ENCODE measurements around the gene PCP4. TPM values are rescaled to one million over a fixed set of nuclear protein-coding genes. Genes with fewer than 3 reads are reported as not detected.

The PCP4 gene
- polyA plus RNA-seq, 1 donor from 2014 or later = not detected

DNA sequence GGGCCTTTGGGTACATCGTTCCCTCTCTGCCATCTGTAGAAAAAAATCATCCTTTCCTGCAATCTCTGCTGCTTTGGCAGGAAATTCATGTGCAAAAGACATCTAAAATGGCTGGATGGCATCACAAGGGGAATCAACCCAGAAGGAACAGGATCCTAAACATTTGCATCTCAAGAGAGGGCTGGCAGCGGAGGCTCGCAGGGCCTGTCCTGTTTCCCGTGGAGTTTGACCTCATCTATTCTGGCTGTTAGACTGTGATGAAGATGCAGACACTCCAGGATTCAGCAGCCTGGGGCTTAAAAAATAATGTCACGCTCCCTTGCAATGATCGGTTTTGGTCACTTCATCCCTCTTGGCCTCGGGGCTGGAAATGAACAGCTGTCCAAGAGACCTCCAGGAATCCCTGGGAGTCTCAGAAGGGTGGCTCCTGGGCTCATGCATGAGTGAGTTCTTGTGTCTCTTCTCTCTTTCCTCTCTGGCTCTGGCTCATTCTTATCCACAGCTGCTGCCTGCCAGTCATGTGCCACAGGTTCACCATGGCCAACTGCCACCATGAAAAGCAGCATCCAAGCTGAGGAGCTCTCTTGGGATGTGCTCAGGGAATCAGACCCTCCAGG lies 16.1 kb upstream of the PCP4 start:
- peaks cover 3 to 15% (median 7%) of the 10 kb centered on the region in 3 donors for H3K9me3 Mint-ChIP-seq
- H3K4me1 Mint-ChIP-seq = no peaks in the 10 kb centered on the region
- no peak overlapping the region for H3K4me3 Mint-ChIP-seq
- no peaks in the 10 kb centered on the region for H3K27me3 Mint-ChIP-seq
- no peaks in the 10 kb centered on the region for H3K36me3 Mint-ChIP-seq
- no peak overlapping the region for H3K27ac Mint-ChIP-seq

DNA sequence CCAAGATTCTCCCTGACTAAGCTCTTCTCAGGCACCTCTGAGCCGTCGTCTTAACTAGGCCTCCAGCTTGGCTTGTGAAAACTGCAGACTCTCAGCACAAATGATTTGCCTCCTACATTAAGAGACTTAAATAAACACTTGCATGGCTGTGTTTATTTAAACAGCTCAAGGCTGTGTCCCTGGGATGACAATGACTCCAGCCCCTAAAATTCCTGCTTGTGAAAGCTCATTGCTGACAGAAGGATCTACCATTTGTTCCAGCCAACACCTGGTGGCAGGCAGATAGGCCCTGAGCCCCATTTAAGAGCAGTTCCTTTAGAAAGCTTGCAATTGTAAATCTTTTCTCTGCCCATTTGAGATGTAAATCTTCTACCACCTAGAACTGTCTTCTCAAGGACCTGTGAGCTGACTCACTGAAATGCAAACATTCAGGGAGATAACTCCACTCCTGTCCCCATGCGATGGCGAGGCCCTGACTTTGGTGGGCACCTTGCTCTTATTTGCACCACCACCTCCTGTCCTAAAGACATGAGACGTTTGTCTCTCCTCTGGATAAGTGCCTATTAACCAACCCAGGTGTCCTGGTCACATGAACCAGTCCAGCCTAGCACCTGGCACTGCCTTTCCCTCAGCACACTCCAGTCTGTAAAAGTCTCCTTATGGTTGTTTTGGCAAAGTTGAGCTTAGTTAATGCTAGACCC lies 15.1 kb upstream of the PCP4 start:
- peaks cover 3 to 17% (median 3%) of the 10 kb centered on the region in 3 donors for H3K9me3 Mint-ChIP-seq
- no peaks in the 10 kb centered on the region for H3K36me3 Mint-ChIP-seq
- no peaks in the 10 kb centered on the region for H3K27me3 Mint-ChIP-seq
- no peaks in the 10 kb centered on the region for H3K4me1 Mint-ChIP-seq
- H3K4me3 Mint-ChIP-seq = no peak overlapping the region
- no peak overlapping the region for H3K27ac Mint-ChIP-seq

DNA sequence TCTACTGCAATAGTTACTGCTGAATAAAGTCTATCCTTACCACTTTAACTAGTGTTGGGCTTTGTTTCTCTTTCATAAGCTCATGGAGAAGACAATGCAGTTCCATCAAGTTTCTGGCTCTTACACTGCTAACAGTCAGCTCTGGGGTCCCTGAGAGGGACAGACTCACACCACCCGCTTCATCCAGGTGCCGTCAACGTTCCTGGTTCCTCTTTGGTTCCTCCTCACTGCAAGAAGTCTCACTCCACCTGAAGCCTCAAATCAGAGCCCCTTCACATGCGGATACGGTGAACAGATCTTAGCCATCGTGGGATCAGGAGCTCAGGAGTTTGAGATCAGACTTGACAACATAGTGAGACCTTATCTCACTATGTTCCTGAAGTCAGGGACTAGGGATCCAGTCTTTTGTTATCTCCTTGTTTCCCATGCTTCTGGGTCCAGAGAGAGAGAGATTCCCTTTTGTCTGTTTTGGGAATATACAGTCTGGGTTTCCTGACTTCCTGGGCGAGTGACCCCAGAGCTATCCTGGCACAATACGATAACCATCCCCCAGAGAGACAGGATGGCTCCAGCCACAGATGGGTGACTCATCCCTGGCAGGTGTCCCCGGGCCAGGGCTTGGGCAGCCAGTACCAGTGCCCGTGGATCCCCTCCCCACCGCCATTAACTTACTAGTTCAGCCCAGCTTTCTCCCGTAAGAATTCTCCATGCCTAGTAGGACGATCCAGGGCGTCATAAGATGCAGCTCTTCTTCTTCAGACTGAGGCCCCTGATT lies 14.3 kb upstream of the PCP4 start:
- no peak overlapping the region for H3K4me3 Mint-ChIP-seq
- H3K4me1 Mint-ChIP-seq = no peaks in the 10 kb centered on the region
- peaks cover 3 to 18% (median 3%) of the 10 kb centered on the region in 3 donors for H3K9me3 Mint-ChIP-seq
- H3K27ac Mint-ChIP-seq = no peak overlapping the region
- H3K36me3 Mint-ChIP-seq = no peaks in the 10 kb centered on the region
- no peaks in the 10 kb centered on the region for H3K27me3 Mint-ChIP-seq

DNA sequence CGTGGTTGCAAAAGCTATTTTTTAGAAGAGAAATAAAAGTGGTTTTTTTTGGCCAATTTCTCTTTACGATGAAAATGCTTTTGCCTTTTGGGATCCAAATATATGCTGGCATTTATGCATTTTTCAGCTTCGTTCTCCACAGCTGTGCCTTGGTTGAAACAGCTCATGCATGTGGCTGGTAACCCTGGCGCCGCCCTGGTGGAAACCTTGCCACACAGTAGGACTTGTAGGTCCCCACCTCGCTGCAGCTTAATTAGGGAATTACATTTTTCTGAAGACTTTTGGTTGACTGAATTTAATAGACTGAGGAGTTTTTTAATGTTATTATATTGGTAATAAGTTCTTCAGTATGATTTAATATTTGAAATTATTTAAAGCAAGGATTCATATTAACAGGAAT lies 12.7 kb upstream of the PCP4 start:
- H3K27me3 Mint-ChIP-seq = no peaks in the 10 kb centered on the region
- H3K27ac Mint-ChIP-seq = no peak overlapping the region
- peaks cover 3 to 13% (median 6%) of the 10 kb centered on the region in 3 donors for H3K9me3 Mint-ChIP-seq
- H3K4me3 Mint-ChIP-seq = no peak overlapping the region
- H3K36me3 Mint-ChIP-seq = no peaks in the 10 kb centered on the region
- no peaks in the 10 kb centered on the region for H3K4me1 Mint-ChIP-seq

DNA sequence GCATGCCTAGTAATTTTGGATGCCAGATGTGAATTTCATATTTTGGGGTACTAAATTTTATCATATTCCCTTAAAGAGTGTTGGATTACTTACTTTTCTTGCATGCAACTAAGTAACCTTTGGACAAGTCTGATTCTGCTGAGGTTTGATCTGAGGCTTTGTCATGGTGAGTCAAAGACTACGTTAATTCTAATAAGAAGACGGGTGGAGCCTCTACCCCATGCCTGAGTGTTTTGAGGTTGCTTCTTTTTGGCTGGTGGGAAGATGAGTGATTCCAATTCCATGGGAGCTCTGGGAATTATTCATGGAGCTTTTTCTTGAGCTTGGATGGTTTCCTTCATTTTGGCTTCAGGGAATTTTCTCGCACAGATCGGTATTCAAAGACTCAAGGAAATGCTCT lies 11.6 kb upstream of the PCP4 start:
- no peaks in the 10 kb centered on the region for H3K4me1 Mint-ChIP-seq
- H3K9me3 Mint-ChIP-seq = peaks cover 6 to 13% (median 7%) of the 10 kb centered on the region in 3 donors
- no peak overlapping the region for H3K27ac Mint-ChIP-seq
- H3K36me3 Mint-ChIP-seq = no peaks in the 10 kb centered on the region
- no peak overlapping the region for H3K4me3 Mint-ChIP-seq
- no peaks in the 10 kb centered on the region for H3K27me3 Mint-ChIP-seq

DNA sequence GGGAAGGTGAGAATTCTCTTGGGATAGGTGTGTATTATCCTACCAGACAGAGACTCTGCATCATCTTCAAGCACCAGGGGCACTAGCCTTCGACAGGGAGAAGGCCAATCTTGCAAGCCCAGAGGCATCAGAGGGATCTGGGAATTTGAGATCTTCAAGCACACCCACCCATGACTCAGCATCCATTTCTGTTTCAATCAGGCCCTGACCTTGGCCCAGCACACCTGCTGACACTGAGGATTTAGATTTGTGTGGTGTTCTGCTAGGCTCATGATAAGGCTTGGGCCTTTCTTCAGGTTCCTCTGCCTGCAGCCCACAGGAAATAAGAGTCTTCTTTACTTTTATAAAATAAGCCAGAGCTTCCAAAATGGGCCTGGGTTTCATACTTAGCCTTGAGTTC lies 6.6 kb upstream of the PCP4 start:
- H3K27ac Mint-ChIP-seq = no peak overlapping the region
- H3K4me3 Mint-ChIP-seq = no peak overlapping the region
- H3K27me3 Mint-ChIP-seq = no peaks in the 10 kb centered on the region
- peaks cover 3 to 6% (median 5%) of the 10 kb centered on the region in 3 donors for H3K9me3 Mint-ChIP-seq
- no peaks in the 10 kb centered on the region for H3K36me3 Mint-ChIP-seq
- no peaks in the 10 kb centered on the region for H3K4me1 Mint-ChIP-seq

DNA sequence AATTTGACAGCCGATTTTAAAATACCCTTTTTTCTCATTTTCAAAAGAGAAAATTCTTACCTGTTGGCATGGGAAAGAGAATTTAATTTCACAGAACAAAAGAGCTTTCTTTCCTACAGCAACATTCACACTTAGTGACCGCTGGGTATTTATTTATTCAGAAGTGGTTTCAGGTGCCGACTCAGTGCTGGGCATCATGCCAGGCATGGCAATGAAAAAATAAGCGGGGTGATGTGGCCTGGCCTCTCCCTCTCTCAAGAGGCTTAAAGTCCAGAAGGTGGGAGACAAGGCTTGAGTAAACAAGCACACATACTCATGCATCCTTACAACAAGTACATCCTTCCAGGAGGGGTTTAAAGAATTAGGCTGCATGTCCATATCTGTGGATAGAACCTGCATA lies 4.1 kb upstream of the PCP4 start:
- no peaks in the 10 kb centered on the region for H3K36me3 Mint-ChIP-seq
- no peak overlapping the region for H3K27ac Mint-ChIP-seq
- H3K4me1 Mint-ChIP-seq = no peaks in the 10 kb centered on the region
- H3K27me3 Mint-ChIP-seq = no peaks in the 10 kb centered on the region
- H3K9me3 Mint-ChIP-seq = peaks cover 0 to 5% (median 3%) of the 10 kb centered on the region in 3 donors
- H3K4me3 Mint-ChIP-seq = no peak overlapping the region

DNA sequence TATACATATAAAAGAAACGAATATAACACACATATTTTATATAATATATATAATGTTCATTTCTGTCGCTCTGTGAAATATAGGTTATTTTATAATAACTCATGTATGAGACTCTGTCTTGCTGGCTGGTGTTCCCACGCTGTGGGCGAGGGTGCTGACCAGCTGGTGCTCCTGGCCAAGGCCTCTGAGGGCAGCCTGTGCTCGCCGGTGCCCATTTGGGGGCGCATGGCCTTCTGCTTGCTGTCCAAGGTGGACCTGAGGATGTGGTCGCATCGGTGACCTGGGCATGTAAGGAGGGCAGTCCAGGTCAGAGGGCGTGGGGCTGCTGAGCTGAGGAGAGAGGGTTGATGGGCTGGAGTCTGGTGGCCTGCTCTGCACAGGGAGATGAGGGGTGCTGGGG lies 1.1 kb upstream of the PCP4 start:
- no peaks in the 10 kb centered on the region for H3K36me3 Mint-ChIP-seq
- no peaks in the 10 kb centered on the region for H3K27me3 Mint-ChIP-seq
- H3K9me3 Mint-ChIP-seq = peaks cover 0 to 2% (median 0%) of the 10 kb centered on the region in 3 donors
- H3K4me3 Mint-ChIP-seq = no peak overlapping the region
- no peaks in the 10 kb centered on the region for H3K4me1 Mint-ChIP-seq
- no peak overlapping the region for H3K27ac Mint-ChIP-seq

DNA sequence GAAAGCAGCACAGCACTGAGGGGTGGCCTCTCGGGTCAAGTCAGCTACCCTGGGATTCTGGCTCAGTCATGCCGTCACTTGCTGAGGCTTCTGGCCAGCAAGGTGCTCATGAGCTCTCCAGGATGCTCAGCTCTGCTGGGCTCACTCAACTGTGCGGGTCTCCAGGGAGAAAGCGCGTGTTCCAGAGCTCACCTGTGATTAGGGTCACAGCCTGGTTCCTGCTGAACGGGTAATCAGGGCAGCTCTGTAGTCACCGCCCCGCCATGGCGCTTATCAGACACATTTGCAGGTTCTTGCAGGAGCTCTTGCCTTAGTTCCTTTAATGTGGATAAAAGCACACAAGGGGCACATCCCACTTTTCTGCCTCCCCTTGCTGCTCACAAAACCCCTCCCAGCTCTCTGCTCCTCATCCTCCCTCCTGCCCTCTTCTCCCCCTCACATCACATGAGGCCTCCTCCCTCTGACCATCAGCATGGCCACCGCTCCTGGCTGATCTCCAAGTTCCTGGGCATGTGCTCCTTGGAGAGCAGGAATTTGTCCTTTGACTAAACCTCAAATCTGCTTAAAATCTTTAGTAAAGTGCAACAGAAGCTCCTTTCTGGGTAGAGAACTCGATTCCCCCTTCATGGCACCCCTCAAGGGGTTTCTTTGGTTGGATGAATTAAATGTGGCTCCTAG lies 2.0 kb downstream of the PCP4 start:
- H3K9me3 Mint-ChIP-seq = peaks cover 0 to 7% (median 2%) of the 10 kb centered on the region in 3 donors
- H3K36me3 Mint-ChIP-seq = no peaks in the 10 kb centered on the region
- no peak overlapping the region for H3K4me3 Mint-ChIP-seq
- no peak overlapping the region for H3K27ac Mint-ChIP-seq
- no peaks in the 10 kb centered on the region for H3K4me1 Mint-ChIP-seq
- no peaks in the 10 kb centered on the region for H3K27me3 Mint-ChIP-seq

DNA sequence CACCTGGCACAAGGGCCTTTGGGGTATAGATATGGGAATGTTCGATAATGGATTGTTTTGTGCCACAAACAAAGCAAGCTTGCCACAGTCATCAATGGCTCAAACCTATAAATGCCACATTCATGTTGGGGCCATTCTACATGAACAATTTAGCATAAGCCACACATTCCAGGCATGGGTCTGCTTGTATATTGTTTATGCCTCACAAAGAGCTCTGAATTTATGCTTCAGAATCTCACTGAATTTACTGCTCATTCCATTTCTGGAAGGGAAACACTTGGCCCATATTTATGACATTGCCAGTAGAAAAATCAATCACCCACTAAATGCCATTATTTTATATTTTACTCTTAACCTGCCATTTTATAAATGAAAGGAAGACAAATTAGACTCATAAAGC lies 6.4 kb downstream of the PCP4 start:
- Mint-ChIP-seq H3K36me3 (peaks cover 2% of the 10 kb centered on the region), H3K9me3 (peaks cover 0 to 11% (median 2%) of the 10 kb centered on the region in 3 donors), H3K4me1 (no peaks in the 10 kb centered on the region), H3K4me3 (no peak overlapping the region), H3K27ac (no peak overlapping the region), H3K27me3 (no peaks in the 10 kb centered on the region)

DNA sequence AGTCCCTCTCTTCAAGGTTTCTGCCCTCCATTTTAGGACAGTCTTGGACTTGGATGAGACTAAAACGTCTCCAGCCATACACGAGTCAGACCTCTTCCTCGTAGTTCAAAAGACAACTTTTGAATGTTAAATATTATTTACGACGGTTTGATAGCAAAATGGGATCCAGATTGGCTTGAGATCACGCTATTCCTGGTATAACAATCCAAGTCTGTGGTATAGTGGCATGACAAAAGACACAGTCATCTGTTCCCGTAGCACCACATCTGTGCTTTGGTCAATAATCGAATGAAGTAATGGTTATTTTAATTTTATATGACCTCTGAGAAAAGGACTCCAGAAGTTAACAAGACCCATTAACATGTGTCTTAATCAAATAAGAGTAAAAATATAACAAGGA lies 7.0 kb downstream of the PCP4 start:
- Mint-ChIP-seq H3K27me3 (no peaks in the 10 kb centered on the region), H3K36me3 (peaks cover 2% of the 10 kb centered on the region), H3K4me1 (no peaks in the 10 kb centered on the region), H3K4me3 (no peak overlapping the region), H3K9me3 (peaks cover 0 to 11% (median 2%) of the 10 kb centered on the region in 3 donors), H3K27ac (no peak overlapping the region)

DNA sequence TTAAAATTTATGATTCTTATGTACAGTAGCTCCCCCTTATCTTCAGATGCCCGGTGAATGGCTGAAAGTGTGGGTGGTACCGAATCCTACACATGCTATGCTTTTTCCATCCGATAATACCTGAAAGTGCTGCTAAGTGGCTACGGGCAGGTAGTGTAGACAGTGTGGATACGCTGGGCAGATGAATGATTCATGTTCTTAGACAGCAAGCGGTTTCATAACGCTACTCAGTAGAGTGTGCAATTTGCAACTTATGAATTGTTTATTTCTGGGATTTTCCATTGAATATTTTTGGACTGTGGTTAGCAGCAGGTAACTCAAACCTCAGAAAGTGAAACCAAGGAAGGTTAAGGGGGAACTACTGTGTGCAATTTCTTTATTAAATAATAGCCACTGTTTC lies 7.5 kb downstream of the PCP4 start:
- Mint-ChIP-seq H3K9me3 (peaks cover 0 to 11% (median 2%) of the 10 kb centered on the region in 3 donors), H3K36me3 (peaks cover 2% of the 10 kb centered on the region), H3K4me1 (no peaks in the 10 kb centered on the region), H3K27me3 (no peaks in the 10 kb centered on the region), H3K27ac (no peak overlapping the region), H3K4me3 (no peak overlapping the region)

DNA sequence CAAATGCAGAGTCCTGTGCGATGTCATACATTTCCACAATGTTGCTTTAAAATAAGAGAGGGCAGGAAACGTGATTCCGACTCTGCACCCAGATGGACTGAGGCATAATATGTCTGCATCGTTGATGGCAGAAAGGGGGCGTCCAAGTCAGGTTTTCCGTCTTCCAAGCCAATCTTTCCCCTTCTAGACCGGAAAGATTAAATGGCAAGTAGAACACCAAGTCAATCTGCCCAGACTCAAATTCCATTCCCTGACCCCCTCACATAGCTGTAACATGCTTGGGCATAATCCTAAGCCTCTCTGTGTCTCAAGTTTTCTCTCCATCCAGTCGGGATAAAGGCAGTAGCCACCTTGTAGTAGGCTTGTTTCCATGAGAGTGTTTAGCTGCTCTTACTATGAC lies 14.4 kb downstream of the PCP4 start:
- no peaks in the 10 kb centered on the region for H3K4me1 Mint-ChIP-seq
- H3K27ac Mint-ChIP-seq = no peak overlapping the region
- peaks cover 0 to 3% (median 3%) of the 10 kb centered on the region in 3 donors for H3K9me3 Mint-ChIP-seq
- H3K27me3 Mint-ChIP-seq = no peaks in the 10 kb centered on the region
- H3K36me3 Mint-ChIP-seq = no peaks in the 10 kb centered on the region
- no peak overlapping the region for H3K4me3 Mint-ChIP-seq

DNA sequence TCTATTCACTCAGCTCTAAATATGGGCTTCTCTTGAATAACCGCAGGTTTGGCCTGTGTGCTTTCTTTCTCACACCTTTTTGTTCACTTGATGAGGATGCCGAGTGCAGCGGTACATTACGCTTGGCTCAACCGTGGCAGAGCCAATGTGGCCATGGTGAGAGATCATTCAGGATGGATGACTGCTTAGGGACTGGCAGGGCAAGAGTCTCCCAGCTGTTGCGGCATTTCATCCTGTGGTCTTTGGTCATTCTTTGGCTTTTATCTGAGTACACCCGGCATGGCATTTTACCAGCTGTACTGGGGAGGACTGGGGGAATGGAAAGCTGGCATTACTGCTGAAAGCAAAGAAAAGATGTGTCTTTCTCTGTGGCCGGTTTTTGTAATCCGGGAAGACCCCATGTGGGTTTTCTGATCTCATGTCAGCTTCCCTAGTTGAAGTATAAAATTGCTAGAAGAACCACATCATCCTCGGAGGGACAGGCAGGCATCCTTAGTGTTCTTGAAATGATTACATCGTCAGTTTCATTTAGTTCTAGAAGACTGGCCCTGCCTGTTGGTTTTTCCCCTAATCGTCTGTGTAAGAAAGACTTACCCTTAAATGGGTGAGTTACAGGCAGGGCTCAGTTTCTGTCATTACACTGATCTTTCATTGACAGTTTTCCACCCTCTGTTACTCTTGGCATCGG lies 15.1 kb downstream of the PCP4 start:
- no peaks in the 10 kb centered on the region for H3K27me3 Mint-ChIP-seq
- no peak overlapping the region for H3K27ac Mint-ChIP-seq
- H3K4me3 Mint-ChIP-seq = no peak overlapping the region
- H3K9me3 Mint-ChIP-seq = peaks cover 0 to 3% (median 3%) of the 10 kb centered on the region in 3 donors
- H3K36me3 Mint-ChIP-seq = no peaks in the 10 kb centered on the region
- H3K4me1 Mint-ChIP-seq = no peaks in the 10 kb centered on the region

DNA sequence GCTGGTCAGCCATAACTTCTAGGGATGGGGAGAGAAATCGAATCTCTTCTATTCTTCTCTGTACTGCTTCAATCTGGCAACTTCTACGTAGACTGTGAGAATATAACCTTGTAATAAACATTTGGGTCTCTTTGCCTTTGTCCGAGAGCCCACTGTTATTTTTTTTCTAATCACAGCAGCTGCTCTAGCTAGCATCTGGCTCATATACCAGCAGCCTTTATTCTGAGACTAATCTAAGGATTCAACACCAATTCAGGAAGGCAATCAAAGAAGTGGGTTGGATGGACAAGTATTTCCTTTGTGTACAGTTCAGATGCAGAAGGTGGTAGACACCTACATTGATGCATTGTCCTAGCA lies 15.6 kb downstream of the PCP4 start:
- Mint-ChIP-seq H3K27ac (no peak overlapping the region), H3K4me1 (no peaks in the 10 kb centered on the region), H3K4me3 (no peak overlapping the region), H3K9me3 (peaks cover 0 to 4% (median 3%) of the 10 kb centered on the region in 3 donors), H3K36me3 (no peaks in the 10 kb centered on the region), H3K27me3 (no peaks in the 10 kb centered on the region)
